GM10847 (cell line): ENCODE data around the gene EMC7.

Experiments
- POLR2A ChIP-seq: IDR thresholded peaks from 2 replicates; pipeline ENCODE4 v1.6.1; 2011; ENCODE audit not compliant: insufficient read length; ENCODE audit errors: extremely low read depth

EMC7 gene

GRCh38 chr15:34101366-34102174 lies at the start of gene EMC7, which contains the start of gene PGBD4:
Gene EMC7 (minus strand): TSS chr15:34101862. CDS start chr15:34101839, 23 bp downstream.
Gene PGBD4 (plus strand): TSS chr15:34102083. CDS start chr15:34102532, 449 bp downstream.
- peak; percentile 91 for TF ChIP-seq POLR2A

- no peak for TF ChIP-seq POLR2A
Measured at GRCh38 chr15:34147371-34148140, 45.9 kb upstream of the EMC7 start.

GRCh38 chr15:34133511-34133910 lies 31.8 kb upstream of the EMC7 start:
- TF ChIP-seq POLR2A: no peak

- no peak for TF ChIP-seq POLR2A
Measured at GRCh38 chr15:34132881-34133280, 31.2 kb upstream of the EMC7 start.

- TF ChIP-seq POLR2A: no peak
Measured at GRCh38 chr15:34128898-34129297, 27.2 kb upstream of the EMC7 start.

GRCh38 chr15:34126522-34126921 lies 24.9 kb upstream of the EMC7 start:
- TF ChIP-seq POLR2A: no peak

- no peak for TF ChIP-seq POLR2A
Measured at GRCh38 chr15:34125945-34126344, 24.3 kb upstream of the EMC7 start.

- TF ChIP-seq POLR2A: no peak
Measured at GRCh38 chr15:34124651-34125050, 23.0 kb upstream of the EMC7 start.

- TF ChIP-seq POLR2A: no peak
Measured at GRCh38 chr15:34122771-34123183, 21.1 kb upstream of the EMC7 start.

- TF ChIP-seq POLR2A: no peak
Measured at GRCh38 chr15:34119291-34119690, 17.6 kb upstream of the EMC7 start.

- TF ChIP-seq POLR2A: no peak
Measured at GRCh38 chr15:34116620-34117019, 15.0 kb upstream of the EMC7 start.

GRCh38 chr15:34114739-34115138 lies 13.1 kb upstream of the EMC7 start:
- no peak for TF ChIP-seq POLR2A

GRCh38 chr15:34114215-34114614 lies 12.6 kb upstream of the EMC7 start:
- TF ChIP-seq POLR2A: no peak

- TF ChIP-seq POLR2A: no peak
Measured at GRCh38 chr15:34111488-34111887, 9.8 kb upstream of the EMC7 start.

- TF ChIP-seq POLR2A: no peak
Measured at GRCh38 chr15:34109797-34110663, 8.4 kb upstream of the EMC7 start.
